ENCODE data around the gene NUDC.

GRCh38 chr1:26976621-26977510 is 55.3 kb downstream of the NUDC start:
- TF ChIP-seq DNMT1 (IDR thresholded peaks at IDR 0.05) (no peak), NR2C2 (CRISPR knock-in tag; IDR thresholded peaks at IDR 0.05) (no peak), NR2C2 (tag; IDR thresholded peaks at IDR 0.05) (no peak), SMAD3 (CRISPR knock-in tag; conservative IDR thresholded peaks at IDR 0.05) (no peak), FOS (IDR thresholded peaks at IDR 0.05; ENCODE audit: extremely low read depth, insufficient read length) (no peak), MXI1 (IDR thresholded peaks at IDR 0.05; ENCODE audit: low read depth, low read length) (no peak), TOE1 (IDR thresholded peaks at IDR 0.05; ENCODE audit: borderline replicate concordance) (no peak), TOE1 (CRISPR knock-in tag; IDR thresholded peaks at IDR 0.05; ENCODE audit: borderline replicate concordance, low read depth) (no peak), CTCF (IDR thresholded peaks at IDR 0.05 in 2 of 3, conservative IDR thresholded peaks at IDR 0.05 in 1 of 3; ENCODE audit: insufficient read depth in 2 of 3, low read depth in 1 of 3, low read length in 3 of 3) (no peak), EZH2 (IDR thresholded peaks at IDR 0.05; ENCODE audit: borderline replicate concordance, low read depth, low read length) (no peak), IRF9 (tag; IDR thresholded peaks at IDR 0.05) (no peak), FOXO4 (CRISPR knock-in tag; IDR thresholded peaks at IDR 0.05) (no peak), SREBF2 (CRISPR knock-in tag; IDR thresholded peaks at IDR 0.05) (no peak), ZNF668 (CRISPR knock-in tag; IDR thresholded peaks at IDR 0.05) (no peak)
- TF ChIP-seq, protein P1, sequence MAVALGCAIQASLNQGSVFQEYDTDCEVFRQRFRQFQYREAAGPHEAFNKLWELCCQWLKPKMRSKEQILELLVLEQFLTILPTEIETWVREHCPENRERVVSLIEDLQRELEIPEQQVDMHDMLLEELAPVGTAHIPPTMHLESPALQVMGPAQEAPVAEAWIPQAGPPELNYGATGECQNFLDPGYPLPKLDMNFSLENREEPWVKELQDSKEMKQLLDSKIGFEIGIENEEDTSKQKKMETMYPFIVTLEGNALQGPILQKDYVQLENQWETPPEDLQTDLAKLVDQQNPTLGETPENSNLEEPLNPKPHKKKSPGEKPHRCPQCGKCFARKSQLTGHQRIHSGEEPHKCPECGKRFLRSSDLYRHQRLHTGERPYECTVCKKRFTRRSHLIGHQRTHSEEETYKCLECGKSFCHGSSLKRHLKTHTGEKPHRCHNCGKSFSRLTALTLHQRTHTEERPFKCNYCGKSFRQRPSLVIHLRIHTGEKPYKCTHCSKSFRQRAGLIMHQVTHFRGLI (CRISPR knock-in tag; IDR thresholded peaks at IDR 0.05) = no peak
- TF ChIP-seq, protein P2, sequence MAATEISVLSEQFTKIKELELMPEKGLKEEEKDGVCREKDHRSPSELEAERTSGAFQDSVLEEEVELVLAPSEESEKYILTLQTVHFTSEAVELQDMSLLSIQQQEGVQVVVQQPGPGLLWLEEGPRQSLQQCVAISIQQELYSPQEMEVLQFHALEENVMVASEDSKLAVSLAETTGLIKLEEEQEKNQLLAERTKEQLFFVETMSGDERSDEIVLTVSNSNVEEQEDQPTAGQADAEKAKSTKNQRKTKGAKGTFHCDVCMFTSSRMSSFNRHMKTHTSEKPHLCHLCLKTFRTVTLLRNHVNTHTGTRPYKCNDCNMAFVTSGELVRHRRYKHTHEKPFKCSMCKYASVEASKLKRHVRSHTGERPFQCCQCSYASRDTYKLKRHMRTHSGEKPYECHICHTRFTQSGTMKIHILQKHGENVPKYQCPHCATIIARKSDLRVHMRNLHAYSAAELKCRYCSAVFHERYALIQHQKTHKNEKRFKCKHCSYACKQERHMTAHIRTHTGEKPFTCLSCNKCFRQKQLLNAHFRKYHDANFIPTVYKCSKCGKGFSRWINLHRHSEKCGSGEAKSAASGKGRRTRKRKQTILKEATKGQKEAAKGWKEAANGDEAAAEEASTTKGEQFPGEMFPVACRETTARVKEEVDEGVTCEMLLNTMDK (IDR thresholded peaks at IDR 0.05; ENCODE audit: borderline replicate concordance, insufficient read depth, low read depth, low read length, poor library complexity, severe bottlenecking) = no peak
